Mesothelial cell of epicardium (in vitro differentiated cells): ENCODE results near the gene HOMEZ. TPM values are rescaled to one million over a fixed set of nuclear protein-coding genes. Genes with fewer than 3 reads are reported as not detected.
A peak's percentile ranks its signal among the peaks of the same experiment; 100 is the strongest.
"Not testable (repeated sequence)": the region's sequence is repeated elsewhere in the genome, so short reads cannot be mapped to it uniquely, and the experiment has no call there.

ENCODE experiments used
- DNase-seq, 2 experiments: peaks; one replicate each; pipeline ENCODE4 v3.0.0; 2021; ENCODE audit warnings: low spot score in 2 of 2; ENCODE audit not compliant: unreplicated experiment in 2 of 2
- H3K27ac Mint-ChIP-seq: 2 replicates; pipeline ENCODE4 v1.8.0; 2021; ENCODE audit warnings: mixed read lengths
- H3K27me3 Mint-ChIP-seq: 2 replicates; pipeline ENCODE4 v1.8.0; 2021; ENCODE audit warnings: low read depth, mixed read lengths
- H3K36me3 Mint-ChIP-seq: 2 replicates; pipeline ENCODE4 v1.8.0; 2021; ENCODE audit warnings: mixed read lengths
- H3K4me1 Mint-ChIP-seq: 2 replicates; pipeline ENCODE4 v1.8.0; 2021; ENCODE audit warnings: mixed read lengths
- H3K4me3 Mint-ChIP-seq: 2 replicates; pipeline ENCODE4 v1.8.0; 2021; ENCODE audit warnings: mild to moderate bottlenecking, moderate library complexity, mixed read lengths
- H3K9me3 Mint-ChIP-seq: 2 replicates; pipeline ENCODE4 v1.8.0; 2021; ENCODE audit warnings: mixed read lengths
- CTCF ChIP-seq: fragments of 200-600 bp; sonication (generic); IDR thresholded peaks from one replicate; pipeline ENCODE4 v1.5.0; 2021; ENCODE audit warnings: antibody characterized with exemption; ENCODE audit not compliant: unreplicated experiment
- total RNA-seq: library from RNA; stranded (reverse); gene quantifications from 3 replicates; pipeline ENCODE4 v1.2.1, GENCODE V29; 2021

Gene HOMEZ
- 11.9 to 14.4 TPM (median 13.7 TPM) in 3 replicates for total RNA-seq

GRCh38 chr14:23286020-23286901, at the start of gene HOMEZ:
TSS of gene HOMEZ (minus strand) at chr14:23286132. CDS start at chr14:23285952, 180 bp downstream.
- peaks cover 22% of the 10 kb centered on the region for H3K4me1 Mint-ChIP-seq

GRCh38 chr14:23335623-23336022, 49.7 kb upstream of the HOMEZ start:
- Mint-ChIP-seq H3K36me3 (no peaks in the 10 kb centered on the region), H3K4me3 (no peak overlapping the region), H3K9me3 (peaks cover 14% of the 10 kb centered on the region), H3K27ac (no peak overlapping the region), H3K27me3 (peaks cover 3% of the 10 kb centered on the region), H3K4me1 (no peaks in the 10 kb centered on the region)
- TF ChIP-seq CTCF: no peak
- no peak for DNase-seq

More at GRCh38 chr14:23286020-23286901, at the start of gene HOMEZ:
- TF ChIP-seq CTCF: no peak
- Mint-ChIP-seq H3K4me3 (peak within 1 kb of the TSS; percentile 96), H3K27me3 (peaks cover 2% of the 10 kb centered on the region), H3K36me3 (no peaks in the 10 kb centered on the region), H3K9me3 (no peaks in the 10 kb centered on the region), H3K27ac (peak within 1 kb of the TSS; percentile 99)
- peak; percentile 92 to 95 for DNase-seq

- Mint-ChIP-seq H3K27ac (no peak overlapping the region), H3K36me3 (peaks cover 6% of the 10 kb centered on the region), H3K4me1 (peaks cover 11% of the 10 kb centered on the region), H3K4me3 (no peak overlapping the region), H3K27me3 (no peaks in the 10 kb centered on the region), H3K9me3 (no peaks in the 10 kb centered on the region)
- peak in 1 of 2 experiments; percentile 70 for DNase-seq
- TF ChIP-seq CTCF: peak; percentile 94
These were observed 42.2 kb upstream of the HOMEZ start for GRCh38 chr14:23327947-23328744.

GRCh38 chr14:23326491-23327332, 40.8 kb upstream of the HOMEZ start:
- H3K36me3 Mint-ChIP-seq: peaks cover 11% of the 10 kb centered on the region
- H3K9me3 Mint-ChIP-seq: no peaks in the 10 kb centered on the region
- H3K27me3 Mint-ChIP-seq: no peaks in the 10 kb centered on the region
- no peak overlapping the region for H3K4me3 Mint-ChIP-seq
- no peak for DNase-seq
- H3K27ac Mint-ChIP-seq: peak overlapping the region; percentile 69
- peaks cover 19% of the 10 kb centered on the region for H3K4me1 Mint-ChIP-seq
- no peak for TF ChIP-seq CTCF

GRCh38 chr14:23325746-23326145, 39.8 kb upstream of the HOMEZ start:
- Mint-ChIP-seq H3K36me3 (peaks cover 11% of the 10 kb centered on the region), H3K27ac (peak overlapping the region; percentile 64), H3K4me1 (peaks cover 21% of the 10 kb centered on the region)
- not testable (repeated sequence) for DNase-seq, H3K4me3 Mint-ChIP-seq, H3K27me3 Mint-ChIP-seq, H3K9me3 Mint-ChIP-seq
